A549 (cell line): ENCODE data around the gene CFD. TPM values are rescaled to one million over a fixed set of nuclear protein-coding genes. Genes with fewer than 3 reads are reported as not detected.

Experiments used
- ATAC-seq, 2 experiments: fragments of 200-7000 bp in 1 of 2; fragments of >200 bp in 1 of 2; cut with Nextera tagmentation in 1 of 2; cut with Tn5 transposase in 1 of 2; 3 replicates each; pipeline versions ENCODE4 v1.8.0 to v1.9.1; 2018 to 2020; ENCODE audit warnings: mild to moderate bottlenecking in 1 of 2, moderate library complexity in 1 of 2
- CTCF ChIA-PET: fragments of 300-600 bp; sonication (Branson Sonifier 250); formaldehyde crosslinking; extraction: SDS; loops from one replicate; lab custom pipeline; 2021; ENCODE audit warnings: antibody characterized with exemption, inconsistent platforms; lab: Yijun Ruan, JAX
- POLR2A ChIA-PET: fragments of 350-600 bp; formaldehyde crosslinking; extraction: SDS; loops from one replicate; lab custom pipeline; 2021; ENCODE audit warnings: antibody characterized with exemption, inconsistent platforms; lab: Yijun Ruan, JAX
- DNase-seq, 2 experiments: peaks; one replicate each; pipeline versions ENCODE4 v3.0.0 to v3.0.0-alpha.2; 2011 to 2016; ENCODE audit warnings: low read depth in 1 of 2, low spot score in 1 of 2
- FAIRE-seq: peaks from 2 replicates; lab custom pipeline; 2011; peaks lifted over from hg19 to GRCh38; lab: Jason Lieb, UNC
- H3K27ac ChIP-seq, 2 experiments: fragments of >200 bp; sonication (Bioruptor Twin); formaldehyde crosslinking; 3 replicates each; pipeline ENCODE4 v1.5.1; 2016 to 2017
- H3K4me1 ChIP-seq: fragments of >200 bp; sonication (Bioruptor Twin); formaldehyde crosslinking; 3 replicates; pipeline ENCODE4 v1.6.1; 2016
- H3K4me2 ChIP-seq: fragments of >200 bp; sonication (Bioruptor Twin); formaldehyde crosslinking; 3 replicates; pipeline ENCODE4 v1.6.1; 2016
- H3K4me3 ChIP-seq: fragments of >200 bp; sonication (Bioruptor Twin); formaldehyde crosslinking; 3 replicates; pipeline ENCODE4 v1.5.1; 2016
- H3K9me3 ChIP-seq: fragments of >200 bp; sonication (Bioruptor Twin); formaldehyde crosslinking; 3 replicates; pipeline ENCODE4 v1.6.1; 2016
- CBX8 ChIP-seq: fragments of 200-600 bp; sonication (generic); IDR thresholded peaks from 2 replicates; pipeline ENCODE4 v1.6.1; 2016
- CEBPB ChIP-seq, 2 experiments: fragments of >200 bp in 1 of 2; sonication (Bioruptor Twin) in 1 of 2; formaldehyde crosslinking in 1 of 2; IDR thresholded peaks; 2 replicates each; pipeline ENCODE4 v1.6.1; 2012 to 2016
- CHD2 ChIP-seq: fragments of 150-350 bp; IDR thresholded peaks from 2 replicates; pipeline ENCODE4 v1.6.1; 2014; ENCODE audit warnings: low read length; ENCODE audit not compliant: partially characterized antibody
- E2F6 ChIP-seq: IDR thresholded peaks from 2 replicates; pipeline ENCODE4 v1.6.1; 2012; ENCODE audit warnings: low read depth, borderline replicate concordance
- FOSB ChIP-seq: fragments of 250-450 bp; sonication (Bioruptor Pico); IDR thresholded peaks from 2 replicates; pipeline ENCODE4 v1.5.0; 2020; ENCODE audit warnings: mild to moderate bottlenecking, moderate library complexity
- FOSL2 ChIP-seq, 2 experiments: fragments of 450-650 bp in 1 of 2; fragments of >200 bp in 1 of 2; sonication (Bioruptor Twin) in 1 of 2; formaldehyde crosslinking; IDR thresholded peaks; 2 replicates each; pipeline versions ENCODE4 v1.5.0 to v1.6.1; 2016 to 2020; ENCODE audit warnings: mild to moderate bottlenecking in 1 of 2, moderate library complexity in 1 of 2
- HEYL ChIP-seq: fragments of 250-450 bp; sonication (Bioruptor Pico); IDR thresholded peaks from 2 replicates; pipeline ENCODE4 v1.8.0; 2021; ENCODE audit warnings: mild to moderate bottlenecking, moderate library complexity
- JUNB ChIP-seq: fragments of >200 bp; sonication (Bioruptor Twin); formaldehyde crosslinking; IDR thresholded peaks from 2 replicates; pipeline ENCODE4 v1.6.1; 2016
- KDM1A ChIP-seq: fragments of 200-600 bp; sonication (generic); IDR thresholded peaks from 2 replicates; pipeline ENCODE4 v1.6.1; 2016; ENCODE audit warnings: low read depth, mild to moderate bottlenecking
- MAFK ChIP-seq: fragments of 450-650 bp; IDR thresholded peaks from 2 replicates; pipeline ENCODE4 v1.6.1; 2014; ENCODE audit not compliant: partially characterized antibody
- MAZ ChIP-seq: fragments of 150-350 bp; IDR thresholded peaks from 2 replicates; pipeline ENCODE4 v1.6.1; 2014; ENCODE audit warnings: antibody characterized with exemption, low read depth, low read length, borderline replicate concordance
- MYC ChIP-seq: IDR thresholded peaks from 2 replicates; pipeline ENCODE4 v1.6.1; 2012; ENCODE audit warnings: mild to moderate bottlenecking, inconsistent platforms, low read length, improper control_type of control experiment, borderline replicate concordance
- NR3C1 ChIP-seq: fragments of >200 bp; sonication (Bioruptor Twin); formaldehyde crosslinking; IDR thresholded peaks from 3 replicates; pipeline ENCODE4 v1.6.1; 2017
- POLR2A ChIP-seq: IDR thresholded peaks from 2 replicates; pipeline ENCODE4 v1.6.1; 2012; ENCODE audit warnings: mild to moderate bottlenecking, low read length
- POLR2AphosphoS2 ChIP-seq: conservative IDR thresholded peaks from 2 replicates; pipeline ENCODE4 v1.6.1; 2012; ENCODE audit warnings: low read length, improper control_type of control experiment, inconsistent platforms
- RAD21 ChIP-seq, 2 experiments: fragments of >200 bp in 1 of 2; sonication (Bioruptor Twin) in 1 of 2; formaldehyde crosslinking in 1 of 2; IDR thresholded peaks in 1 of 2; conservative IDR thresholded peaks in 1 of 2; 2 replicates in 1 of 2; 3 replicates in 1 of 2; pipeline ENCODE4 v1.6.1; 2012 to 2018; ENCODE audit warnings: inconsistent platforms in 1 of 2
- RARB ChIP-seq: fragments of 250-450 bp; sonication (Bioruptor Pico); IDR thresholded peaks from 2 replicates; pipeline ENCODE4 v1.8.0; 2021; ENCODE audit warnings: mild to moderate bottlenecking, moderate library complexity
- RFX5 ChIP-seq: fragments of 450-650 bp; IDR thresholded peaks from 2 replicates; pipeline ENCODE4 v1.7.1; 2014; ENCODE audit warnings: antibody characterized with exemption, mild to moderate bottlenecking, moderate library complexity
- TFCP2L1 ChIP-seq: fragments of 250-450 bp; sonication (Bioruptor Pico); IDR thresholded peaks from 2 replicates; pipeline ENCODE4 v1.5.0; 2021; ENCODE audit warnings: mild to moderate bottlenecking
- TP53 ChIP-seq: fragments of 250-450 bp; sonication (Bioruptor Pico); IDR thresholded peaks from 2 replicates; pipeline ENCODE4 v1.5.0; 2021; ENCODE audit warnings: mild to moderate bottlenecking, moderate library complexity
- ZC3H11A ChIP-seq: fragments of 450-650 bp; IDR thresholded peaks from 2 replicates; pipeline ENCODE4 v1.6.1; 2014; ENCODE audit warnings: antibody characterized with exemption, mild to moderate bottlenecking
- ZFP36 ChIP-seq: fragments of 450-650 bp; IDR thresholded peaks from 2 replicates; pipeline ENCODE4 v1.6.1; 2014; ENCODE audit warnings: borderline replicate concordance; ENCODE audit not compliant: partially characterized antibody
- ZSCAN20 ChIP-seq: fragments of 250-450 bp; sonication (Bioruptor Pico); IDR thresholded peaks from 2 replicates; pipeline ENCODE4 v1.8.0; 2022; ENCODE audit warnings: mild to moderate bottlenecking, moderate library complexity
- WGBS: methylation state at CpG from one replicate; pipeline ENCODE4 v1.1.6; 2017; ENCODE audit errors: missing lambda C conversion rate; 5-methylcytosine and 5-hydroxymethylcytosine counted together
- polyA plus RNA-seq, 4 experiments: library from polyadenylated mRNA; depleted of rRNA in 3 of 4; stranded (reverse); fragments of >200 nt; fragmentation: RNase III in 1 of 4; extraction: RNeasy Plus Mini Kit Qiagen cat#74134 plus additional on column Dnase treatment in 1 of 4; gene quantifications; 2 replicates in 3 of 4; 3 replicates in 1 of 4; pipeline ENCODE4 v1.2.3, GENCODE V29; 2011 to 2017
- TF ChIP-seq, protein P1 (sequence below): fragments of 450-650 bp; IDR thresholded peaks from 2 replicates; pipeline ENCODE4 v1.6.1; 2014; ENCODE audit warnings: antibody characterized with exemption
- TF ChIP-seq, protein P2 (sequence below): fragments of >200 bp; sonication (Bioruptor Twin); formaldehyde crosslinking; IDR thresholded peaks from 3 replicates; pipeline ENCODE4 v1.5.1; 2016

The CFD gene
- polyA plus RNA-seq, 2 of the 4 experiments (the other 2 are of a cell fraction): 7.6 to 14.3 TPM

- no peak for FAIRE-seq
- POLR2A ChIA-PET: no interaction called here
Observed at GRCh38 chr19:831407-832369, 27.8 kb upstream of the CFD start.

GRCh38 chr19:834216-834615 is 25.2 kb upstream of the CFD start:
- TF ChIP-seq ZFP36 (no peak), POLR2AphosphoS2 (no peak), HEYL (CRISPR knock-in tag) (no peak), ZSCAN20 (no peak), NR3C1 (no peak), TP53 (CRISPR knock-in tag) (no peak), JUNB (no peak), POLR2A (no peak), E2F6 (no peak), RAD21 (conservative IDR thresholded peaks at IDR 0.05 in 1 of 2, IDR thresholded peaks at IDR 0.05 in 1 of 2) (no peak), RFX5 (no peak), TFCP2L1 (CRISPR knock-in tag) (no peak), KDM1A (no peak), FOSL2 (IDR thresholded peaks at IDR 0.05) (no peak), FOSL2 (CRISPR knock-in tag; IDR thresholded peaks at IDR 0.05) (no peak), MYC (no peak)
- TF ChIP-seq, protein P1, sequence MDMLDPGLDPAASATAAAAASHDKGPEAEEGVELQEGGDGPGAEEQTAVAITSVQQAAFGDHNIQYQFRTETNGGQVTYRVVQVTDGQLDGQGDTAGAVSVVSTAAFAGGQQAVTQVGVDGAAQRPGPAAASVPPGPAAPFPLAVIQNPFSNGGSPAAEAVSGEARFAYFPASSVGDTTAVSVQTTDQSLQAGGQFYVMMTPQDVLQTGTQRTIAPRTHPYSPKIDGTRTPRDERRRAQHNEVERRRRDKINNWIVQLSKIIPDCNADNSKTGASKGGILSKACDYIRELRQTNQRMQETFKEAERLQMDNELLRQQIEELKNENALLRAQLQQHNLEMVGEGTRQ: no peak
- TF ChIP-seq, protein P2, sequence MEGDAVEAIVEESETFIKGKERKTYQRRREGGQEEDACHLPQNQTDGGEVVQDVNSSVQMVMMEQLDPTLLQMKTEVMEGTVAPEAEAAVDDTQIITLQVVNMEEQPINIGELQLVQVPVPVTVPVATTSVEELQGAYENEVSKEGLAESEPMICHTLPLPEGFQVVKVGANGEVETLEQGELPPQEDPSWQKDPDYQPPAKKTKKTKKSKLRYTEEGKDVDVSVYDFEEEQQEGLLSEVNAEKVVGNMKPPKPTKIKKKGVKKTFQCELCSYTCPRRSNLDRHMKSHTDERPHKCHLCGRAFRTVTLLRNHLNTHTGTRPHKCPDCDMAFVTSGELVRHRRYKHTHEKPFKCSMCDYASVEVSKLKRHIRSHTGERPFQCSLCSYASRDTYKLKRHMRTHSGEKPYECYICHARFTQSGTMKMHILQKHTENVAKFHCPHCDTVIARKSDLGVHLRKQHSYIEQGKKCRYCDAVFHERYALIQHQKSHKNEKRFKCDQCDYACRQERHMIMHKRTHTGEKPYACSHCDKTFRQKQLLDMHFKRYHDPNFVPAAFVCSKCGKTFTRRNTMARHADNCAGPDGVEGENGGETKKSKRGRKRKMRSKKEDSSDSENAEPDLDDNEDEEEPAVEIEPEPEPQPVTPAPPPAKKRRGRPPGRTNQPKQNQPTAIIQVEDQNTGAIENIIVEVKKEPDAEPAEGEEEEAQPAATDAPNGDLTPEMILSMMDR: no peak
- ChIA-PET POLR2A (no interaction called here), CTCF (no interaction called here)
- H3K4me2 ChIP-seq: no peak overlapping the region
- WGBS: 78% methylated on average over 20 of the region's 24 CpGs
- no peak overlapping the region for H3K27ac ChIP-seq
- DNase-seq: no peak
- peak; percentile 25 to 42; a peak in 3 of 6 replicates for ATAC-seq
- H3K4me3 ChIP-seq: no peak overlapping the region
- no peaks in the 10 kb centered on the region for H3K9me3 ChIP-seq
- no peak for FAIRE-seq
- no peaks in the 10 kb centered on the region for H3K4me1 ChIP-seq

More at GRCh38 chr19:831407-832369, 27.8 kb upstream of the CFD start:
- CTCF ChIA-PET: no interaction called here
- Histone ChIP-seq H3K27ac (no peak overlapping the region), H3K4me1 (no peaks in the 10 kb centered on the region), H3K9me3 (no peaks in the 10 kb centered on the region), H3K4me2 (no peak overlapping the region), H3K4me3 (no peak overlapping the region)
- ATAC-seq (no peak), DNase-seq (no peak)
- 53% methylated on average over 22 of the region's 38 CpGs for WGBS
- TF ChIP-seq KDM1A (no peak), MAZ (no peak), CEBPB (IDR thresholded peaks at IDR 0.05) (no peak), MAFK (no peak), RAD21 (conservative IDR thresholded peaks at IDR 0.05 in 1 of 2, IDR thresholded peaks at IDR 0.05 in 1 of 2) (no peak), FOSB (no peak), HEYL (CRISPR knock-in tag) (no peak), CHD2 (no peak), ZC3H11A (no peak), NR3C1 (no peak), RFX5 (no peak), CBX8 (no peak), RARB (CRISPR knock-in tag) (no peak)
